GM12878 (cell line): ENCODE data around the gene MEF2C. TPM values are rescaled to one million over a fixed set of nuclear protein-coding genes. Genes with fewer than 3 reads are reported as not detected.

Experiments used
- ASH2L ChIP-seq: fragments of 300-600, 200-600 bp; sonication (generic); IDR thresholded peaks from 2 replicates; pipeline ENCODE4 v1.6.1; 2017; ENCODE audit warnings: low read depth, mild to moderate bottlenecking, borderline replicate concordance
- ATF7 ChIP-seq: fragments of 450-650 bp; IDR thresholded peaks from 2 replicates; pipeline ENCODE4 v1.6.1; 2016; ENCODE audit warnings: low read depth, mild to moderate bottlenecking
- CBFB ChIP-seq: IDR thresholded peaks from 2 replicates; pipeline ENCODE4 v1.6.1; 2016; ENCODE audit warnings: antibody characterized with exemption, low read depth
- CBX3 ChIP-seq: fragments of 200-600 bp; sonication (generic); IDR thresholded peaks from 2 replicates; pipeline ENCODE4 v1.6.1; 2016; ENCODE audit warnings: low read depth, borderline replicate concordance
- CREB1 ChIP-seq: IDR thresholded peaks from 2 replicates; pipeline ENCODE4 v1.6.1; 2012; ENCODE audit warnings: low read depth, mild to moderate bottlenecking, inconsistent platforms
- ESRRA ChIP-seq: IDR thresholded peaks from 2 replicates; pipeline ENCODE4 v1.6.1; 2012; ENCODE audit warnings: mild to moderate bottlenecking, low read length, improper control_type of control experiment
- ETV6 ChIP-seq, 2 experiments: fragments of 450-650 bp in 1 of 2; IDR thresholded peaks in 1 of 2; conservative IDR thresholded peaks in 1 of 2; 2 replicates each; pipeline ENCODE4 v1.6.1; 2014; ENCODE audit warnings: antibody characterized with exemption in 1 of 2, borderline replicate concordance in 1 of 2, low read depth in 1 of 2, mild to moderate bottlenecking in 1 of 2, moderate library complexity in 1 of 2
- FOS ChIP-seq: IDR thresholded peaks from 3 replicates; pipeline ENCODE4 v1.6.1; 2011; ENCODE audit warnings: borderline replicate concordance; ENCODE audit not compliant: insufficient read length; ENCODE audit errors: extremely low read depth
- GABPA ChIP-seq: IDR thresholded peaks from 2 replicates; pipeline ENCODE4 v1.6.1; 2014; ENCODE audit warnings: antibody characterized with exemption, low read depth, mild to moderate bottlenecking, inconsistent platforms
- HDAC6 ChIP-seq: fragments of 200-600 bp; sonication (generic); IDR thresholded peaks from one replicate; pipeline ENCODE4 v1.8.0; 2017; ENCODE audit warnings: antibody characterized with exemption; ENCODE audit not compliant: unreplicated experiment
- IRF4 ChIP-seq: IDR thresholded peaks from 2 replicates; pipeline ENCODE4 v1.6.1; 2011; ENCODE audit warnings: low read depth, low read length
- JUNB ChIP-seq: IDR thresholded peaks from 2 replicates; pipeline ENCODE4 v1.6.1; 2016; ENCODE audit warnings: antibody characterized with exemption, mild to moderate bottlenecking
- KDM1A ChIP-seq: fragments of 200-600 bp; sonication (generic); IDR thresholded peaks from 2 replicates; pipeline ENCODE4 v1.6.1; 2016; ENCODE audit warnings: borderline replicate concordance
- LARP7 ChIP-seq: fragments of 450-650 bp; IDR thresholded peaks from 2 replicates; pipeline ENCODE4 v1.6.1; 2017; ENCODE audit warnings: mild to moderate bottlenecking
- MTA2 ChIP-seq: fragments of 450-650 bp; IDR thresholded peaks from 2 replicates; pipeline ENCODE4 v1.6.1; 2016; ENCODE audit warnings: low read depth, mild to moderate bottlenecking, moderate library complexity
- NFIC ChIP-seq: IDR thresholded peaks from 2 replicates; pipeline ENCODE4 v1.6.1; 2012; ENCODE audit warnings: low read depth, mild to moderate bottlenecking, inconsistent platforms, low read length, moderate library complexity
- NFYB ChIP-seq: IDR thresholded peaks from 2 replicates; pipeline ENCODE4 v1.6.1; 2011; ENCODE audit warnings: low read depth, mild to moderate bottlenecking, low read length, improper control_type of control experiment, moderate library complexity; ENCODE audit not compliant: insufficient read depth
- POLR2A ChIP-seq: IDR thresholded peaks from 2 replicates; pipeline ENCODE4 v1.6.1; 2011; ENCODE audit warnings: low read depth, mild to moderate bottlenecking, low read length
- RAD51 ChIP-seq: fragments of 450-650 bp; IDR thresholded peaks from 2 replicates; pipeline ENCODE4 v1.6.1; 2016; ENCODE audit warnings: moderate library complexity, mild to moderate bottlenecking, inconsistent platforms
- SIX5 ChIP-seq: IDR thresholded peaks from 2 replicates; pipeline ENCODE4 v1.6.1; 2011; ENCODE audit warnings: mild to moderate bottlenecking, low read depth, low read length, moderate library complexity; ENCODE audit not compliant: severe bottlenecking
- SMAD1 ChIP-seq: fragments of 450-650 bp; IDR thresholded peaks from 2 replicates; pipeline ENCODE4 v1.6.1; 2018; ENCODE audit warnings: mild to moderate bottlenecking, low read depth; ENCODE audit not compliant: partially characterized antibody
- SPI1 ChIP-seq: IDR thresholded peaks from 2 replicates; pipeline ENCODE4 v1.6.1; 2011; ENCODE audit warnings: low read depth, mild to moderate bottlenecking, low read length, moderate library complexity, borderline replicate concordance; ENCODE audit not compliant: insufficient read depth
- STAT1 ChIP-seq: fragments of 450-650 bp; conservative IDR thresholded peaks from 2 replicates; pipeline ENCODE4 v1.6.1; 2014; ENCODE audit warnings: antibody characterized with exemption, mild to moderate bottlenecking
- SUZ12 ChIP-seq: fragments of 200-600 bp; sonication (generic); IDR thresholded peaks from one replicate; pipeline ENCODE4 v1.6.1; 2018; ENCODE audit warnings: antibody characterized with exemption, mild to moderate bottlenecking; ENCODE audit not compliant: unreplicated experiment
- TCF7 ChIP-seq: IDR thresholded peaks from 2 replicates; pipeline ENCODE4 v1.6.1; 2014; ENCODE audit warnings: antibody characterized with exemption, borderline replicate concordance
- YY1 ChIP-seq: IDR thresholded peaks from 2 replicates; pipeline ENCODE4 v1.6.1; 2011; ENCODE audit warnings: low read depth, mild to moderate bottlenecking, low read length
- ZNF622 ChIP-seq: fragments of 450-650 bp; IDR thresholded peaks from 2 replicates; pipeline ENCODE4 v1.6.1; 2017; ENCODE audit warnings: mild to moderate bottlenecking, inconsistent platforms
- polyA plus RNA-seq, 11 experiments: library from polyadenylated mRNA; depleted of rRNA in 4 of 11; unstranded in 6 of 11; stranded (reverse) in 5 of 11; fragments of >200 nt; fragmentation: Nextera tagmentation in 4 of 11; fragmentation: Illumina TruSeq in 1 of 11; extraction: Ambion mirVana in 4 of 11; extraction: Trizol in 1 of 11; gene quantifications; 1 replicate in 1 of 11; 2 replicates in 10 of 11; pipeline versions ENCODE4 v1.2.1 to v1.2.3, GENCODE V29; 2011 to 2016; ENCODE audit warnings: inconsistent platforms in 2 of 11, missing spikeins in 2 of 11, low read depth in 1 of 11
- total RNA-seq, 4 experiments: library from RNA; depleted of rRNA in 3 of 4; stranded (reverse); fragments of >200 nt in 3 of 4; fragmentation: Illumina TruSeq in 1 of 4; extraction: Trizol in 1 of 4; gene quantifications; 2 replicates each; pipeline versions ENCODE4 v1.2.1 to v1.2.3, GENCODE V29; 2013 to 2021
- TF ChIP-seq, protein P1 (sequence below): fragments of 450-650 bp; IDR thresholded peaks from 2 replicates; pipeline ENCODE4 v1.6.1; 2017; ENCODE audit warnings: mild to moderate bottlenecking
- TF ChIP-seq, protein P2 (sequence below): IDR thresholded peaks from 2 replicates; pipeline ENCODE4 v1.6.1; 2012; ENCODE audit warnings: low read depth, low read length, improper control_type of control experiment
- TF ChIP-seq, protein P3 (sequence below): IDR thresholded peaks from 2 replicates; pipeline ENCODE4 v1.6.1; 2011; ENCODE audit warnings: low read depth, low read length, improper control_type of control experiment, borderline replicate concordance

MEF2C gene
- total and polyA plus RNA-seq, 10 of the 15 experiments (the other 5 are each of a cell fraction or from before 2014, with no cell fraction given), result 104 to 225 (median 180) TPM

DNA sequence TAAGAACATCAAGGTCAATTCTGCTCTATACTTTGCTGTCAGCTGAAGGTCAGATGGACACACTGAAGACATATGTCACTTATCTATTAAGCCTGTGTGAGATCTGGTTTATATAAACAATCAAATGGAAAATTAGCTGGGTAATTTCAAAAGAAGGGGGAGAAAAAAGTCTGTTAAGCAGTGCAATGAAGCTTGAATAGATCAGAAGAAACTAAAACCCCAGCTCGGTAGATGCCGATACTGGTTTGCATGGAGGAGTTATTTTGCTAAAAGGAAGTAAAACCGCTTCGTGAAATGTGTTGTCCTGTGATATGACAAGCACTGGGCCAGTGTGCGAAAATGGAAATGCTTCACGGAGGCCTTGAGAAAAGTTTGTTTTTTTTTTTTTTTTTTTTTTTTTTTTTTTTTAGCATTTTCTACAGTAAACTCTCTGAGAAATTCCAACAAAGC, 148.8 kb downstream of the MEF2C start (continued):
- TF ChIP-seq SMAD1, result peak; percentile 74
- TF ChIP-seq FOS, result no peak
- TF ChIP-seq, protein P1, sequence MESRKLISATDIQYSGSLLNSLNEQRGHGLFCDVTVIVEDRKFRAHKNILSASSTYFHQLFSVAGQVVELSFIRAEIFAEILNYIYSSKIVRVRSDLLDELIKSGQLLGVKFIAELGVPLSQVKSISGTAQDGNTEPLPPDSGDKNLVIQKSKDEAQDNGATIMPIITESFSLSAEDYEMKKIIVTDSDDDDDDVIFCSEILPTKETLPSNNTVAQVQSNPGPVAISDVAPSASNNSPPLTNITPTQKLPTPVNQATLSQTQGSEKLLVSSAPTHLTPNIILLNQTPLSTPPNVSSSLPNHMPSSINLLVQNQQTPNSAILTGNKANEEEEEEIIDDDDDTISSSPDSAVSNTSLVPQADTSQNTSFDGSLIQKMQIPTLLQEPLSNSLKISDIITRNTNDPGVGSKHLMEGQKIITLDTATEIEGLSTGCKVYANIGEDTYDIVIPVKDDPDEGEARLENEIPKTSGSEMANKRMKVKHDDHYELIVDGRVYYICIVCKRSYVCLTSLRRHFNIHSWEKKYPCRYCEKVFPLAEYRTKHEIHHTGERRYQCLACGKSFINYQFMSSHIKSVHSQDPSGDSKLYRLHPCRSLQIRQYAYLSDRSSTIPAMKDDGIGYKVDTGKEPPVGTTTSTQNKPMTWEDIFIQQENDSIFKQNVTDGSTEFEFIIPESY, result no peak; the same call in 1 of the 2 replicates
- TF ChIP-seq SUZ12, result no peak
- no peak for TF ChIP-seq HDAC6
- peak; percentile 95 for TF ChIP-seq MTA2
- TF ChIP-seq ETV6 (conservative IDR thresholded peaks at IDR 0.05 in 1 of 2, IDR thresholded peaks at IDR 0.05 in 1 of 2; ENCODE audit: borderline replicate concordance in 1 of 2, low read depth in 1 of 2), result peak in 1 of 2 experiments; percentile 80; a peak in 1 of 4 replicates
- peak; percentile 84; the same call in 1 of the 2 replicates for TF ChIP-seq ESRRA
- 0 out of 2 replicates have a peak, but pooled peaks have one; percentile 60 for TF ChIP-seq IRF4
- no peak for TF ChIP-seq SIX5
- TF ChIP-seq CREB1, result peak; percentile 61; the same call in 1 of the 2 replicates
- TF ChIP-seq LARP7, result no peak
- TF ChIP-seq GABPA, result peak; percentile 55; the same call in 1 of the 2 replicates
- TF ChIP-seq STAT1, result no peak
- no peak for TF ChIP-seq POLR2A
- TF ChIP-seq, protein P2, sequence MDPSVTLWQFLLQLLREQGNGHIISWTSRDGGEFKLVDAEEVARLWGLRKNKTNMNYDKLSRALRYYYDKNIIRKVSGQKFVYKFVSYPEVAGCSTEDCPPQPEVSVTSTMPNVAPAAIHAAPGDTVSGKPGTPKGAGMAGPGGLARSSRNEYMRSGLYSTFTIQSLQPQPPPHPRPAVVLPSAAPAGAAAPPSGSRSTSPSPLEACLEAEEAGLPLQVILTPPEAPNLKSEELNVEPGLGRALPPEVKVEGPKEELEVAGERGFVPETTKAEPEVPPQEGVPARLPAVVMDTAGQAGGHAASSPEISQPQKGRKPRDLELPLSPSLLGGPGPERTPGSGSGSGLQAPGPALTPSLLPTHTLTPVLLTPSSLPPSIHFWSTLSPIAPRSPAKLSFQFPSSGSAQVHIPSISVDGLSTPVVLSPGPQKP, result no peak
- TF ChIP-seq YY1, result peak; percentile 68
- no peak for TF ChIP-seq NFYB
- 0 out of 2 replicates have a peak, but pooled peaks have one; percentile 8 for TF ChIP-seq SPI1
- no peak for TF ChIP-seq ZNF622
- no peak for TF ChIP-seq ASH2L
- TF ChIP-seq ATF7, result peak; percentile 84
- TF ChIP-seq, protein P3, sequence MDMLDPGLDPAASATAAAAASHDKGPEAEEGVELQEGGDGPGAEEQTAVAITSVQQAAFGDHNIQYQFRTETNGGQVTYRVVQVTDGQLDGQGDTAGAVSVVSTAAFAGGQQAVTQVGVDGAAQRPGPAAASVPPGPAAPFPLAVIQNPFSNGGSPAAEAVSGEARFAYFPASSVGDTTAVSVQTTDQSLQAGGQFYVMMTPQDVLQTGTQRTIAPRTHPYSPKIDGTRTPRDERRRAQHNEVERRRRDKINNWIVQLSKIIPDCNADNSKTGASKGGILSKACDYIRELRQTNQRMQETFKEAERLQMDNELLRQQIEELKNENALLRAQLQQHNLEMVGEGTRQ, result no peak
- TF ChIP-seq CBX3, result no peak
- TF ChIP-seq JUNB, result peak; percentile 88
- no peak for TF ChIP-seq KDM1A
- TF ChIP-seq TCF7, result peak; percentile 96
- TF ChIP-seq CBFB, result peak; percentile 59; the same call in 1 of the 2 replicates
- 0 out of 2 replicates have a peak, but pooled peaks have one; percentile 25 for TF ChIP-seq RAD51
- TF ChIP-seq NFIC, result peak; percentile 95
